Right lobe of liver (tissue), 4 donors: Measurements from ENCODE around the gene LDLRAD4.

ENCODE experiments used
- CTCF ChIP-seq, 4 donors: fragments of 200-600 bp in 3 of 4; fragments of 450-650 bp in 1 of 4; IDR thresholded peaks; one replicate each; pipeline versions ENCODE4 v1.5.1 to v1.8.0; 2016 to 2022; ENCODE audit warnings: antibody characterized with exemption in 4 of 4, mild to moderate bottlenecking in 2 of 4
- POLR2A ChIP-seq: fragments of 450-650 bp; IDR thresholded peaks from one replicate; pipeline ENCODE4 v1.6.1; 2017; ENCODE audit warnings: antibody characterized with exemption, mild to moderate bottlenecking
- donor health status: DM: no; HTN: no; CAD: no.
- donor health status: DM: no; HTN: no; CAD: no.
- donor health status: DM: no; HTN: yes; CAD: no.

DNA sequence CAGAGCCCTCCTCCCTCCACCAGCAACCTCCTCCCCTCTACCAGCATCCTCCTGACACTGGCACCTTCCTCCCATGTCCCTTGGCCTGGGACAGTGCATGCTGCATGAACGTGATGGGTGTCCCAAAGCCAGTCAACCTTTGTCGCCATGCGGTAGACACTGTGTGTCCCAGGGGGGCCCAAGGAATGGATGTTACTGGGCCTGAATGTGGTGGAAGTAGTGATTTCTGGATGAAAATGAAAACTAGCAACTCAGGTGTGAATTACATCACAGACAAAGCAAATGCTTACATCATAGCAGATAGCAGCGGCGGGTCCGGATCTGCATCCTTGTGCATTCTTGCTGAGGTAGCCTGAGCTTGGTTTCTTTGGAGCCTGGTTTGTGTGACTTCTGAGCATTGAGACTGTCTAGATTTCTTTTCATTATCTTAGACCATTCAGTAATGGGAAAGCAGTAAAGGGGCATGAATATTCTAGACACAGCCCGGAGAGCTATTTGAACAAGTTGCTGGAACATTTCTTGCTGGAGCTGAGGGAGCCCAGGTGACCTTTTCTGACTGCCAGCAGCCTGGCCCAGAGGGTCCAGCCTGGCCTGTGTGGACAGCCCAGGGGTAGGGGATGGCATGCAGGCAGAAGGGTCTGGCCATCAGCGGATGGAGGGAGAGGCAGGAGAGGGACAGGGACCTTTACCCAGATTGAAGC is 407.4 kb downstream of the LDLRAD4 start:
- TF ChIP-seq CTCF (IDR thresholded peaks at IDR 0.05) = no peak
- TF ChIP-seq POLR2A = no peak
